Right atrium auricular region (tissue), 2 donors: ENCODE data around the gene GYG1. TPM values are rescaled to one million over a fixed set of nuclear protein-coding genes. Genes with fewer than 3 reads are reported as not detected.

Experiments
- DNase-seq: peaks from one replicate; pipeline ENCODE4 v3.0.0-alpha.2; 2019; ENCODE audit warnings: low spot score
- H3K27ac ChIP-seq, 2 donors: fragments of 200-600 bp; sonication (generic); 1 replicate in 1 of 2; 2 replicates in 1 of 2; pipeline ENCODE4 v1.5.1; 2016 to 2019
- H3K27me3 ChIP-seq, 2 donors: fragments of 200-600 bp; sonication (generic); one replicate each; pipeline versions ENCODE4 v1.5.1 to v1.6.0; 2017 to 2019
- H3K36me3 ChIP-seq: fragments of 200-600 bp; sonication (generic); one replicate; pipeline ENCODE4 v1.5.1; 2016
- H3K4me1 ChIP-seq, 2 donors: fragments of 200-600 bp; sonication (generic); one replicate each; pipeline versions ENCODE4 v1.5.1 to v1.6.0; 2017 to 2019
- H3K4me3 ChIP-seq, 2 donors: fragments of 200-600 bp; sonication (generic); 1 replicate in 1 of 2; 2 replicates in 1 of 2; pipeline ENCODE4 v1.5.1; 2017 to 2019; ENCODE audit warnings: mild to moderate bottlenecking in 1 of 2, moderate library complexity in 1 of 2
- H3K9me3 ChIP-seq, 2 donors: fragments of 200-600 bp; sonication (generic); one replicate each; pipeline ENCODE4 v1.5.1; 2019
- CTCF ChIP-seq, 2 donors: fragments of 200-600 bp; sonication (generic); IDR thresholded peaks; one replicate each; pipeline ENCODE4 v1.5.1; 2019; ENCODE audit warnings: antibody characterized with exemption in 2 of 2
- total RNA-seq, 2 donors: library from RNA; depleted of rRNA; stranded (reverse); fragments of >200 nt; gene quantifications; one replicate each; pipeline ENCODE4 v1.1.0, GENCODE V29; 2016

The GYG1 gene
- total RNA-seq, 2 donors from 2014 or later, result 67.9 to 70.7 TPM

- Histone ChIP-seq H3K27me3 (no peaks in the 10 kb centered on the region), H3K9me3 (peaks cover 0 to 7% of the 10 kb centered on the region in 2 donors), H3K36me3 (peaks cover 62% of the 10 kb centered on the region), H3K27ac (no peak overlapping the region), H3K4me1 (peaks cover 0 to 28% of the 10 kb centered on the region in 2 donors), H3K4me3 (no peak overlapping the region)
- no peak for DNase-seq
- TF ChIP-seq CTCF (IDR thresholded peaks at IDR 0.05), result no peak
These were observed 32.6 kb downstream of the GYG1 start for GRCh38 chr3:149023951-149024350.

GRCh38 chr3:149026718-149027117 is 35.4 kb downstream of the GYG1 start:
- H3K27me3 ChIP-seq, result no peaks in the 10 kb centered on the region
- no peak overlapping the region for H3K27ac ChIP-seq
- TF ChIP-seq CTCF (IDR thresholded peaks at IDR 0.05), result no peak
- H3K36me3 ChIP-seq, result peaks cover 50% of the 10 kb centered on the region
- peaks cover 0 to 7% of the 10 kb centered on the region in 2 donors for H3K9me3 ChIP-seq
- no peak for DNase-seq
- H3K4me3 ChIP-seq, result no peak overlapping the region
- H3K4me1 ChIP-seq, result peaks cover 0 to 8% of the 10 kb centered on the region in 2 donors

- DNase-seq, result no peak
- H3K36me3 ChIP-seq, result peaks cover 23% of the 10 kb centered on the region
- no peak overlapping the region for H3K4me3 ChIP-seq
- TF ChIP-seq CTCF (IDR thresholded peaks at IDR 0.05), result no peak
- H3K9me3 ChIP-seq, result no peaks in the 10 kb centered on the region
- H3K27me3 ChIP-seq, result no peaks in the 10 kb centered on the region
- no peak overlapping the region for H3K27ac ChIP-seq
- H3K4me1 ChIP-seq, result peaks cover 0 to 8% of the 10 kb centered on the region in 2 donors
These were observed 39.8 kb downstream of the GYG1 start for GRCh38 chr3:149031096-149031495.

GRCh38 chr3:149037684-149038083 is 46.3 kb downstream of the GYG1 start:
- Histone ChIP-seq H3K27me3 (no peaks in the 10 kb centered on the region), H3K27ac (no peak overlapping the region), H3K4me3 (no peak overlapping the region), H3K9me3 (no peaks in the 10 kb centered on the region), H3K4me1 (no peaks in the 10 kb centered on the region), H3K36me3 (peaks cover 15% of the 10 kb centered on the region)
- no peak for DNase-seq
- no peak for TF ChIP-seq CTCF (IDR thresholded peaks at IDR 0.05)

- TF ChIP-seq CTCF (IDR thresholded peaks at IDR 0.05), result no peak
- Histone ChIP-seq H3K27me3 (no peaks in the 10 kb centered on the region), H3K27ac (no peak overlapping the region), H3K9me3 (no peaks in the 10 kb centered on the region), H3K4me1 (no peaks in the 10 kb centered on the region), H3K36me3 (peaks cover 15% of the 10 kb centered on the region), H3K4me3 (no peak overlapping the region)
- no peak for DNase-seq
These were observed 47.0 kb downstream of the GYG1 start for GRCh38 chr3:149038322-149038721.

- H3K4me1 ChIP-seq, result no peaks in the 10 kb centered on the region
- no peak for TF ChIP-seq CTCF (IDR thresholded peaks at IDR 0.05)
- H3K9me3 ChIP-seq, result no peaks in the 10 kb centered on the region
- H3K27ac ChIP-seq, result no peak overlapping the region
- no peaks in the 10 kb centered on the region for H3K27me3 ChIP-seq
- H3K4me3 ChIP-seq, result no peak overlapping the region
- peaks cover 20% of the 10 kb centered on the region for H3K36me3 ChIP-seq
- DNase-seq, result no peak
These were observed 51.5 kb downstream of the GYG1 start for GRCh38 chr3:149042789-149043386.
